Gastroesophageal sphincter (tissue), 3 donors: ENCODE measurements around the gene PTPRG.

Source experiments
- CTCF ChIP-seq, 4 experiments: fragments of 200-600 bp in 2 of 4; fragments of 450-650 bp in 2 of 4; sonication (generic) in 1 of 4; IDR thresholded peaks; one replicate each; pipeline ENCODE4 v1.5.1; 2017 to 2019; ENCODE audit warnings: antibody characterized with exemption in 4 of 4, mild to moderate bottlenecking in 2 of 4, moderate library complexity in 2 of 4
- POLR2A ChIP-seq, 2 donors: fragments of 450-650 bp; IDR thresholded peaks; one replicate each; pipeline ENCODE4 v1.6.1; 2017; ENCODE audit warnings: antibody characterized with exemption in 2 of 2, mild to moderate bottlenecking in 2 of 2, moderate library complexity in 1 of 2
- POLR2AphosphoS5 ChIP-seq: sonication (generic); formaldehyde crosslinking; IDR thresholded peaks from one replicate; pipeline ENCODE4 v1.6.1; 2017; ENCODE audit warnings: antibody characterized with exemption

GRCh38 chr3:62027241-62027640, 465.9 kb downstream of the PTPRG start:
- TF ChIP-seq CTCF (IDR thresholded peaks at IDR 0.05) (no peak), POLR2A (IDR thresholded peaks at IDR 0.05) (no peak), POLR2AphosphoS5 (no peak)
